Nasal cavity respiratory epithelium epithelial cell of viscerocranial mucosa (primary cell): ENCODE results near the gene STMND1. TPM values are rescaled to one million over a fixed set of nuclear protein-coding genes. Genes with fewer than 3 reads are reported as not detected.

Source experiments
- total RNA-seq: library from RNA; depleted of rRNA; stranded (reverse); fragments of >200 nt; gene quantifications from 2 replicates; pipeline ENCODE4 v1.2.3, GENCODE V29; 2014

The STMND1 gene
- not detected in 2 replicates for total RNA-seq

GRCh38 chr6:17101422-17102257 is at the start of gene STMND1:
Gene STMND1, plus strand, starts transcription at chr6:17102050. Its CDS starts 208 bp downstream, at chr6:17102258.

Other genes with a start within 250 kb of the STMND1 start
- gene RBM24, start 179.3 kb downstream of the STMND1 start, total RNA-seq: 0.93 and 1.4 TPM in 2 replicates